H9 (cell line): ENCODE data around the gene CELA2A. TPM values are rescaled to one million over a fixed set of nuclear protein-coding genes. Genes with fewer than 3 reads are reported as not detected.

Source experiments
- DNase-seq: peaks from one replicate; pipeline ENCODE4 v3.0.0-alpha.2; 2017
- H2AFZ ChIP-seq: one replicate; pipeline ENCODE4 v1.6.1; 2013; ENCODE audit warnings: mild to moderate bottlenecking, low read length, control low read depth, moderate library complexity
- H2AK5ac ChIP-seq: 2 replicates; pipeline ENCODE4 v1.6.1; 2013; ENCODE audit warnings: low read length, control low read depth, mixed read lengths; ENCODE audit not compliant: insufficient read length
- H2BK120ac ChIP-seq: one replicate; pipeline ENCODE4 v1.6.1; 2013; ENCODE audit warnings: low read depth, mild to moderate bottlenecking, low read length, control low read depth, inconsistent platforms; ENCODE audit not compliant: poor library complexity, severe bottlenecking
- H2BK12ac ChIP-seq: 2 replicates; pipeline ENCODE4 v1.6.1; 2013; ENCODE audit warnings: low read length, control low read depth, mixed read lengths, low read depth; ENCODE audit not compliant: insufficient read length
- H2BK15ac ChIP-seq: 2 replicates; pipeline ENCODE4 v1.6.1; 2013; ENCODE audit warnings: low read depth, low read length, control low read depth
- H2BK20ac ChIP-seq: one replicate; pipeline ENCODE4 v1.6.1; 2013; ENCODE audit warnings: low read depth, mild to moderate bottlenecking, low read length, control low read depth, inconsistent platforms; ENCODE audit not compliant: poor library complexity, severe bottlenecking
- H2BK5ac ChIP-seq: 2 replicates; pipeline ENCODE4 v1.6.1; 2013; ENCODE audit warnings: low read length, control low read depth, mixed read lengths; ENCODE audit not compliant: insufficient read length
- H3K14ac ChIP-seq: 2 replicates; pipeline ENCODE4 v1.6.1; 2013; ENCODE audit warnings: low read length, control low read depth; ENCODE audit not compliant: insufficient read depth
- H3K18ac ChIP-seq: 2 replicates; pipeline ENCODE4 v1.6.1; 2013; ENCODE audit warnings: low read depth, mild to moderate bottlenecking, mixed read lengths, low read length, control low read depth; ENCODE audit not compliant: insufficient read length
- H3K23ac ChIP-seq: 2 replicates; pipeline ENCODE4 v1.6.1; 2013; ENCODE audit warnings: low read length, control low read depth, mixed read lengths, low read depth; ENCODE audit not compliant: insufficient read length
- H3K23me2 ChIP-seq: 2 replicates; pipeline ENCODE4 v1.6.1; 2013; ENCODE audit warnings: low read depth, mild to moderate bottlenecking, mixed read lengths, low read length, control low read depth; ENCODE audit not compliant: insufficient read length, poor library complexity, severe bottlenecking
- H3K27ac ChIP-seq: 2 replicates; pipeline ENCODE4 v1.5.1; 2013; ENCODE audit warnings: low read length, control low read depth, mixed read lengths, low read depth; ENCODE audit not compliant: insufficient read length
- H3K27me3 ChIP-seq: 2 replicates; pipeline ENCODE4 v1.6.1; 2013; ENCODE audit warnings: low read length, control low read depth, inconsistent platforms; ENCODE audit not compliant: insufficient read depth
- H3K4ac ChIP-seq: 2 replicates; pipeline ENCODE4 v1.6.1; 2013; ENCODE audit warnings: low read depth, mild to moderate bottlenecking, control low read depth, inconsistent platforms, low read length, moderate library complexity
- H3K4me1 ChIP-seq: 2 replicates; pipeline ENCODE4 v1.6.1; 2013; ENCODE audit warnings: low read length, control low read depth, inconsistent platforms; ENCODE audit not compliant: insufficient read depth
- H3K4me2 ChIP-seq: 2 replicates; pipeline ENCODE4 v1.6.1; 2013; ENCODE audit warnings: low read length, control low read depth, mixed read lengths; ENCODE audit not compliant: insufficient read length, insufficient read depth
- H3K56ac ChIP-seq: 2 replicates; pipeline ENCODE4 v1.6.1; 2013; ENCODE audit warnings: low read depth, mild to moderate bottlenecking, mixed read lengths, low read length, control low read depth; ENCODE audit not compliant: insufficient read length
- H3K79me1 ChIP-seq: 2 replicates; pipeline ENCODE4 v1.6.1; 2013; ENCODE audit warnings: low read depth, mild to moderate bottlenecking, moderate library complexity, low read length, control low read depth, inconsistent platforms; ENCODE audit not compliant: insufficient read depth, poor library complexity, severe bottlenecking
- H3K79me2 ChIP-seq: 2 replicates; pipeline ENCODE4 v1.6.1; 2013; ENCODE audit warnings: low read length, control low read depth, inconsistent platforms; ENCODE audit not compliant: insufficient read depth
- H3K9ac ChIP-seq: 2 replicates; pipeline ENCODE4 v1.6.1; 2013; ENCODE audit warnings: low read length, control low read depth, mixed read lengths; ENCODE audit not compliant: insufficient read length; ENCODE audit errors: extremely low read depth
- H3K9me3 ChIP-seq: one replicate; pipeline ENCODE4 v1.6.1; 2013; ENCODE audit warnings: low read depth, low read length, inconsistent platforms; ENCODE audit not compliant: control insufficient read depth
- H3T11ph ChIP-seq: one replicate; pipeline ENCODE4 v1.6.1; 2013; ENCODE audit warnings: mild to moderate bottlenecking, low read length, control low read depth, inconsistent platforms
- H4K20me1 ChIP-seq: one replicate; pipeline ENCODE4 v1.6.1; 2013; ENCODE audit not compliant: control insufficient read depth, insufficient read length, insufficient read depth
- H4K5ac ChIP-seq: 2 replicates; pipeline ENCODE4 v1.6.1; 2013; ENCODE audit warnings: low read depth, mild to moderate bottlenecking, mixed read lengths, low read length, control low read depth; ENCODE audit not compliant: insufficient read length
- H4K8ac ChIP-seq: replicated peaks from 2 replicates; pipeline ENCODE4 v1.6.1; 2013; ENCODE audit warnings: low read length, control low read depth, mixed read lengths, low read depth; ENCODE audit not compliant: insufficient read length
- H4K91ac ChIP-seq: 2 replicates; pipeline ENCODE4 v1.6.1; 2013; ENCODE audit warnings: low read depth, mild to moderate bottlenecking, moderate library complexity, mixed read lengths, low read length, control low read depth; ENCODE audit not compliant: insufficient read length
- H3K27ac Mint-ChIP-seq, 3 experiments: 2 replicates in 2 of 3; 3 replicates in 1 of 3; pipeline ENCODE4 v1.8.0; 2020 to 2021; ENCODE audit warnings: mixed read lengths in 3 of 3, mild to moderate bottlenecking in 1 of 3, moderate library complexity in 1 of 3
- H3K27me3 Mint-ChIP-seq: 2 replicates; pipeline ENCODE4 v1.8.0; 2021; ENCODE audit warnings: low read depth, mild to moderate bottlenecking, moderate library complexity, mixed read lengths
- H3K36me3 Mint-ChIP-seq, 3 experiments: 2 replicates in 2 of 3; 3 replicates in 1 of 3; pipeline ENCODE4 v1.8.0; 2020 to 2021; ENCODE audit warnings: low read depth in 3 of 3, mixed read lengths in 3 of 3; ENCODE audit not compliant: insufficient read depth in 1 of 3
- H3K4me1 Mint-ChIP-seq, 2 experiments: 2 replicates each; pipeline ENCODE4 v1.8.0; 2020; ENCODE audit warnings: mixed read lengths in 2 of 2
- H3K4me3 Mint-ChIP-seq, 2 experiments: 2 replicates in 1 of 2; 3 replicates in 1 of 2; pipeline ENCODE4 v1.8.0; 2020 to 2021; ENCODE audit warnings: mild to moderate bottlenecking in 2 of 2, mixed read lengths in 2 of 2, moderate library complexity in 1 of 2
- H3K9me3 Mint-ChIP-seq, 2 experiments: 2 replicates in 1 of 2; 3 replicates in 1 of 2; pipeline ENCODE4 v1.8.0; 2020; ENCODE audit warnings: mild to moderate bottlenecking in 2 of 2, mixed read lengths in 2 of 2, moderate library complexity in 1 of 2
- WGBS: extraction: QIAGEN DNeasy Blood & Tissue Kit; methylation state at CpG from one replicate; pipeline ENCODE4 v1.1.7; 2013; ENCODE audit warnings: missing lambda C conversion rate, low lambda C conversion rate, mixed read lengths; ENCODE audit not compliant: insufficient read length; ENCODE audit errors: extremely low coverage; 5-methylcytosine and 5-hydroxymethylcytosine counted together
- total RNA-seq: library from RNA; stranded (reverse); gene quantifications from 2 replicates; pipeline ENCODE4 v1.2.1, GENCODE V29; 2021
- TF ChIP-seq, protein P1 (sequence below): fragments of 200-600 bp; sonication (generic); conservative IDR thresholded peaks from 3 replicates; pipeline ENCODE4 v1.8.0; 2021; ENCODE audit warnings: antibody characterized with exemption, mild to moderate bottlenecking

CELA2A gene
- total RNA-seq, 1 experiment from 2014 or later, result not detected

DNA sequence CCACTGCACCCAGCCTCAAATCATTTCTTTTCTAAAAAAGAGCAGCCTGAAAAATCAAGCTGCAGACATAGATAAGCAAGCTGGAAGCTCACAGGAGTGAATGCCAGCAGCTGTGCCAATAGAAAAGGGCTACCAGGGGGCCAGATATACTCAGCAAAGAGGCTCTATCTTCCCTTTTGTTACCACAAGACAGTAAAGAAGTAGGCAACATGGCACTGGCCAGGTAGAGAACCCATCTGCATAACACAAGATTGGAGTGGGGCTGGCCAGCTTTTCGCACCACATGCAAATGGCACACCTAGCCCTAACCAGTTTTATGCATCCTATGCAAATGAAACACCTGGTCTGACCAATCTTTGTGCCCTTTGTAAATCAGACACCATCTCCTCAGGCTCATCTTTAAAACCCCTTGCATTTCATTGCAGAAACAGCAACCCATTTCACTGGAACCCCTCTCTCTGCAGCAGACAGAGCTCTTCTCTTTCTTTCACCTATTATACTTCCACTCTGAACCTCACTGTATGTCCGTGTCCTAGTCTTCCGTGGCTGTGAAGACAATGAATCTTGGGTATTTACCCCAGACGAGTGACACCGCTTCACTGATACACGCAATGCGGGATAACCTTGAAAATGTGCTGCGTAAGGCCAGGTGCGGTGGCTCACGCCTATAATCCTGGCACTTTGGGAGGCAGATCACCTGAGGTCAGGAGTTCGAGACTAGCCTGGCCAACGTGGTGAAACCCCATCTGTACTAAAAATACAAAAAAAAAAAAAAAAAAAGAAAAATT lies 52.4 kb downstream of the CELA2A start:
- peak overlapping the region; percentile 8 for H3K4me2 ChIP-seq
- H3K23ac ChIP-seq, result no peak overlapping the region
- H3K9ac ChIP-seq, result no peak overlapping the region
- peak overlapping the region; percentile 80 for H3K27ac ChIP-seq
- H2BK5ac ChIP-seq, result no peak overlapping the region
- no peaks in the 10 kb centered on the region for H3K9me3 ChIP-seq
- H2BK120ac ChIP-seq, result no peak overlapping the region
- DNase-seq, result peak; percentile 94
- peaks cover 9% of the 10 kb centered on the region; the same call in 1 of the 2 replicates for H3K4me1 ChIP-seq
- H3K9me3 Mint-ChIP-seq, result no peaks in the 10 kb centered on the region
- no peak overlapping the region for H2BK12ac ChIP-seq
- H2AK5ac ChIP-seq, result no peak overlapping the region
- H3K27me3 ChIP-seq, result no peaks in the 10 kb centered on the region
- peak overlapping the region; percentile 2 for H3K18ac ChIP-seq
- TF ChIP-seq, protein P1, sequence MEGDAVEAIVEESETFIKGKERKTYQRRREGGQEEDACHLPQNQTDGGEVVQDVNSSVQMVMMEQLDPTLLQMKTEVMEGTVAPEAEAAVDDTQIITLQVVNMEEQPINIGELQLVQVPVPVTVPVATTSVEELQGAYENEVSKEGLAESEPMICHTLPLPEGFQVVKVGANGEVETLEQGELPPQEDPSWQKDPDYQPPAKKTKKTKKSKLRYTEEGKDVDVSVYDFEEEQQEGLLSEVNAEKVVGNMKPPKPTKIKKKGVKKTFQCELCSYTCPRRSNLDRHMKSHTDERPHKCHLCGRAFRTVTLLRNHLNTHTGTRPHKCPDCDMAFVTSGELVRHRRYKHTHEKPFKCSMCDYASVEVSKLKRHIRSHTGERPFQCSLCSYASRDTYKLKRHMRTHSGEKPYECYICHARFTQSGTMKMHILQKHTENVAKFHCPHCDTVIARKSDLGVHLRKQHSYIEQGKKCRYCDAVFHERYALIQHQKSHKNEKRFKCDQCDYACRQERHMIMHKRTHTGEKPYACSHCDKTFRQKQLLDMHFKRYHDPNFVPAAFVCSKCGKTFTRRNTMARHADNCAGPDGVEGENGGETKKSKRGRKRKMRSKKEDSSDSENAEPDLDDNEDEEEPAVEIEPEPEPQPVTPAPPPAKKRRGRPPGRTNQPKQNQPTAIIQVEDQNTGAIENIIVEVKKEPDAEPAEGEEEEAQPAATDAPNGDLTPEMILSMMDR, result no peak
- H3K4me3 Mint-ChIP-seq, result peak overlapping the region in 1 of 2 experiments; percentile 30; a peak in 3 of 5 replicates
- no peaks in the 10 kb centered on the region for H3K79me1 ChIP-seq
- H4K8ac ChIP-seq, result no peak overlapping the region
- no peak overlapping the region for H3K56ac ChIP-seq
- no peaks in the 10 kb centered on the region for H3K79me2 ChIP-seq
- H3K23me2 ChIP-seq, result no peaks in the 10 kb centered on the region
- no peak overlapping the region for H2BK20ac ChIP-seq
- peak overlapping the region; percentile 91 to 99 (median 91) for H3K27ac Mint-ChIP-seq
- WGBS, result no CpG with 5 or more reads among the region's 12 CpGs
- H2BK15ac ChIP-seq, result no peak overlapping the region
- no peaks in the 10 kb centered on the region for H4K20me1 ChIP-seq
- H2AFZ ChIP-seq, result no peak overlapping the region
- H3K27me3 Mint-ChIP-seq, result no peaks in the 10 kb centered on the region
- H3K4me1 Mint-ChIP-seq, result peaks cover 31 to 46% of the 10 kb centered on the region in 2 experiments
- H4K91ac ChIP-seq, result no peak overlapping the region
- H3T11ph ChIP-seq, result no peak overlapping the region
- no peak overlapping the region for H3K4ac ChIP-seq
- peaks cover 6 to 33% (median 12%) of the 10 kb centered on the region in 3 experiments; a peak in 6 of 7 replicates for H3K36me3 Mint-ChIP-seq
- peak overlapping the region; percentile 9; the same call in 1 of the 2 replicates for H3K14ac ChIP-seq
- H4K5ac ChIP-seq, result no peak overlapping the region
